ENCODE results near the gene ZNF606. TPM values are rescaled to one million over a fixed set of nuclear protein-coding genes. Genes with fewer than 3 reads are reported as not detected.

The ZNF606 gene
- total RNA-seq, 4 donors from 2014 or later, result 5.6 to 61.7 (median 30.4) TPM

- Histone ChIP-seq H3K9me3 (peaks cover 0 to 2% of the 10 kb centered on the region in 2 donors), H3K27ac (no peak overlapping the region), H3K27me3 (no peaks in the 10 kb centered on the region), H3K4me3 (no peak overlapping the region), H3K36me3 (no peaks in the 10 kb centered on the region), H3K4me1 (no peaks in the 10 kb centered on the region)
- intact Hi-C loops (cut with DNase I; ENCODE audit: low total_unique reads), result no loop called here
- no peak for DNase-seq
- TF ChIP-seq CTCF (IDR thresholded peaks at IDR 0.05) (no peak), POLR2A (IDR thresholded peaks at IDR 0.05) (no peak)
These were observed 52.9 kb downstream of the ZNF606 start for GRCh38 chr19:57949702-57950101.

GRCh38 chr19:57949296-57949695 lies 53.3 kb downstream of the ZNF606 start:
- no peak for DNase-seq
- H3K4me3 ChIP-seq, result no peak overlapping the region
- intact Hi-C loops (cut with DNase I; ENCODE audit: low total_unique reads), result no loop called here
- H3K9me3 ChIP-seq, result peaks cover 0 to 4% of the 10 kb centered on the region in 2 donors
- no peak for TF ChIP-seq CTCF (IDR thresholded peaks at IDR 0.05)
- TF ChIP-seq POLR2A (IDR thresholded peaks at IDR 0.05), result no peak
- no peak overlapping the region for H3K27ac ChIP-seq
- H3K27me3 ChIP-seq, result no peaks in the 10 kb centered on the region
- no peaks in the 10 kb centered on the region for H3K4me1 ChIP-seq
- H3K36me3 ChIP-seq, result no peaks in the 10 kb centered on the region

DNA sequence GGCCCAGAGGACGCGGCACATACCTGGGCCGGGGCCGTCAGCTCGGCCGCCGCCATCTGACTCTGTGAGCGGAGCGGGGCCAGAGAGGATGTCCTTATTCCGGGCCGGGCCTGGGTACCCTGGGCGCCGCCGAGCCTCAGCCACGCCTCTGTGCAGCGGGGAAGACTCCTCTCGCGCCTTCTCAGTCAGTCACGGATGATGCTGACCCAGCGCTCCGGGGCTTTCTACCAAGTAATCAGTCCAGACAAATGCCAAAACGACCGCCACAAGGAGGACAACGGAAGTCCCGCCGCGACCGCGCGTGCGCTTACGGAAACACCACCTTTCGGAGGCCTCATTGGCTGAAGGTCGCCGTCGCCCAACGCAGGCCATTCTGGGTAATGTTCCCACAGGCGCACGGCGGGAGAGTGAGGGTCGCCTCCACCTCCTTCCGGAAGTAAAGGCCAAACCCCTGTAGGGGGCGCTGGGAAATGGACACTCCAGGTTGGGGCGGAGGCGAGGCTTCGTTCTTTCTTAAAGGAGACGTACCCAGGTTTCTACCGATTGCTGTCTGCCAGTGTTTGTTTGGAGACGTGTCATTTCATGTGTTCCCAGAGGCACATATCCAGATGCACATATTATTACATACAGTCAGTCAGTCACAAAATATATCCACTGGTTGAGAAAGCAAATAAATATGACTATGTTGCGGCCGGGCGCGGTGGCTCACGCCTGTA lies 55.0 kb downstream of the ZNF606 start, which contains the start of gene ZNF256:
TSS of gene ZNF256 (minus strand) at position 288 of the 716 bp plus-strand sequence. CDS start at position 56, 232 bp downstream.
- H3K27ac ChIP-seq, result peak within 1 kb of the TSS; percentile 62 to 74
- peak within 1 kb of the TSS; percentile 76 to 79 for H3K4me3 ChIP-seq
- no peaks in the 10 kb centered on the region for H3K4me1 ChIP-seq
- no peaks in the 10 kb centered on the region for H3K36me3 ChIP-seq
- peak; percentile 84 to 92 for DNase-seq
- no peaks in the 10 kb centered on the region for H3K27me3 ChIP-seq
- peaks cover 4 to 18% of the 10 kb centered on the region in 2 donors for H3K9me3 ChIP-seq
- TF ChIP-seq POLR2A (IDR thresholded peaks at IDR 0.05) (peak in 1 of 2 donors; percentile 19), CTCF (IDR thresholded peaks at IDR 0.05) (peak; percentile 26 to 75 (median 51))
- intact Hi-C loops (cut with DNase I; ENCODE audit: low total_unique reads), result no loop called here

GRCh38 chr19:57947088-57947418 lies 55.6 kb downstream of the ZNF606 start:
- TF ChIP-seq CTCF (IDR thresholded peaks at IDR 0.05) (no peak), POLR2A (IDR thresholded peaks at IDR 0.05) (no peak)
- no peaks in the 10 kb centered on the region for H3K36me3 ChIP-seq
- peak overlapping the region; percentile 62 to 74 for H3K27ac ChIP-seq
- H3K4me1 ChIP-seq, result no peaks in the 10 kb centered on the region
- H3K4me3 ChIP-seq, result peak overlapping the region; percentile 76 to 79
- no peaks in the 10 kb centered on the region for H3K27me3 ChIP-seq
- intact Hi-C loops (cut with DNase I; ENCODE audit: low total_unique reads), result no loop called here
- no peak for DNase-seq
- peaks cover 4 to 23% of the 10 kb centered on the region in 2 donors for H3K9me3 ChIP-seq

DNA sequence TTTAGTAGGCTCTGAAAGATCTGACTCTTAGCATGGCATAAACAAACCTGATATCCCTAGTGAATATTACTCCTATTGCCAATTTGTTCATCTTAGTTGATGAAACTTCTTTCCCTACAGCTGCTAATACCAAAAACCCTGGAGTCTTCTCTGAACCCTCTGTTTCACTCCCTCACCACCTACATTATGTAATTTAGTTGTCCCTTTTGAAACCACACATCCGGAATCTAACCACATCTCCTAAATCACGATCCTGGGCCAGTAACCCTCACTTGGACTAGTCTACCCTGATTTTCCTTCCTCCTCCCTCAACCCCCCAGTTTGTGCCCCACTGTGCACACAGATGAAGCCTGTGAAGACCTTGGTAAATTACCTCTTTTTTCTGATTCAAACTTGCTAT lies 56.3 kb downstream of the ZNF606 start:
- TF ChIP-seq CTCF (IDR thresholded peaks at IDR 0.05), result no peak
- no peak for TF ChIP-seq POLR2A (IDR thresholded peaks at IDR 0.05)
- no peak for DNase-seq
- no peaks in the 10 kb centered on the region for H3K4me1 ChIP-seq
- intact Hi-C loops (cut with DNase I; ENCODE audit: low total_unique reads), result no loop called here
- H3K36me3 ChIP-seq, result no peaks in the 10 kb centered on the region
- H3K27ac ChIP-seq, result no peak overlapping the region
- peak overlapping the region in 1 of 2 donors; percentile 79 for H3K4me3 ChIP-seq
- no peaks in the 10 kb centered on the region for H3K27me3 ChIP-seq
- peaks cover 4 to 30% of the 10 kb centered on the region in 2 donors for H3K9me3 ChIP-seq

Measured in uterus (tissue), 4 donors.